PC-3 (cell line): ENCODE results near the gene OPRM1.
"Not testable (repeated sequence)": the region's sequence is repeated elsewhere in the genome, so short reads cannot be mapped to it uniquely, and the experiment has no call there.

ENCODE experiments used
- EZH2 ChIP-seq: fragments of 300-600 bp; sonication (generic); IDR thresholded peaks from one replicate; pipeline ENCODE4 v1.6.1; 2017; ENCODE audit warnings: antibody characterized with exemption, mild to moderate bottlenecking, low read length; ENCODE audit not compliant: unreplicated experiment
- TF ChIP-seq, protein P1 (sequence below): fragments of 300-600 bp; sonication (generic); conservative IDR thresholded peaks from 2 replicates; pipeline ENCODE4 v1.5.1; 2017; ENCODE audit warnings: antibody characterized with exemption, low read depth, mild to moderate bottlenecking, low read length

DNA sequence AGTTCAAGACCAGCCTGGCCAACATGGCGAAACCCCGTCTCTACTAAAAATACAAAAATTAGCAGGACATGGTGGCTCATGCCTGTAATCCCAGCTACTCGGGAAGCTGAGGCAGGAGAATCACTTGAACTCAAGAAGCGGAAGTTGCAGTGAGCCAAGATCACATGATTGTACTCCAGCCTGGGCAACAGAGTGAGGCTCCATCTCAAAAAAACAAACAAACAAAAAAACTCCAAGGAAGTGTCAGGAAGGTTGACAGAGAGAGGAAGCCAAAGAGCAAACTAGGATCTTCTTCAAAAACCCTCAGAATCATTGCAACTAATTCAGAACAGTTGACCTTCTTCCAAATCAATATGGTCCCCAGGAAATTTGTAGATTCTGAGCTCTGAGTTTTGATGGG lies 162.6 kb downstream of the OPRM1 start:
- TF ChIP-seq, protein P1, sequence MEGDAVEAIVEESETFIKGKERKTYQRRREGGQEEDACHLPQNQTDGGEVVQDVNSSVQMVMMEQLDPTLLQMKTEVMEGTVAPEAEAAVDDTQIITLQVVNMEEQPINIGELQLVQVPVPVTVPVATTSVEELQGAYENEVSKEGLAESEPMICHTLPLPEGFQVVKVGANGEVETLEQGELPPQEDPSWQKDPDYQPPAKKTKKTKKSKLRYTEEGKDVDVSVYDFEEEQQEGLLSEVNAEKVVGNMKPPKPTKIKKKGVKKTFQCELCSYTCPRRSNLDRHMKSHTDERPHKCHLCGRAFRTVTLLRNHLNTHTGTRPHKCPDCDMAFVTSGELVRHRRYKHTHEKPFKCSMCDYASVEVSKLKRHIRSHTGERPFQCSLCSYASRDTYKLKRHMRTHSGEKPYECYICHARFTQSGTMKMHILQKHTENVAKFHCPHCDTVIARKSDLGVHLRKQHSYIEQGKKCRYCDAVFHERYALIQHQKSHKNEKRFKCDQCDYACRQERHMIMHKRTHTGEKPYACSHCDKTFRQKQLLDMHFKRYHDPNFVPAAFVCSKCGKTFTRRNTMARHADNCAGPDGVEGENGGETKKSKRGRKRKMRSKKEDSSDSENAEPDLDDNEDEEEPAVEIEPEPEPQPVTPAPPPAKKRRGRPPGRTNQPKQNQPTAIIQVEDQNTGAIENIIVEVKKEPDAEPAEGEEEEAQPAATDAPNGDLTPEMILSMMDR, result not testable (repeated sequence)
- TF ChIP-seq EZH2, result not testable (repeated sequence)
